ENCODE measurements around the gene ZNF12.

Gene ZNF12

DNA sequence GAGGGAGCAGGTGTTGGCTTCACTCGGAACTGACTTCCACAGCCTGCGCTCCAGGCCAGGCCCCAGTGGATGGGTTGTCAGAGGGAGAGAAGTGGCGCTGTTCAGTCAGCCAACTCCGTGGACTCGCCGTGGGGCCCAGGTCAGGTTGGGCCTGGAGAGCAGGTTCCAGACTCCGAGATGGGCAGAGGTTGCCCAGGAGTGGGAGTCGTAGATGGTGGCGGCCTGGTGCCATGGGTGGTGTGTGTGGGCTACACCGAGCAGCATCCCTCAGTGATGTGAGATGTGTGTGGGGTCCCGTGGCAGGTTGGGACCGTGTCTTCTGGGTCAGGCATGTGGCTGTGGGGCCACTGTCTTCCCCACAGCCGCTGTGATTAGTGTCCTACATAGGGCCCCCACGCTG is 59.2 kb downstream of the ZNF12 start:
- DNase-seq = no peak

DNA sequence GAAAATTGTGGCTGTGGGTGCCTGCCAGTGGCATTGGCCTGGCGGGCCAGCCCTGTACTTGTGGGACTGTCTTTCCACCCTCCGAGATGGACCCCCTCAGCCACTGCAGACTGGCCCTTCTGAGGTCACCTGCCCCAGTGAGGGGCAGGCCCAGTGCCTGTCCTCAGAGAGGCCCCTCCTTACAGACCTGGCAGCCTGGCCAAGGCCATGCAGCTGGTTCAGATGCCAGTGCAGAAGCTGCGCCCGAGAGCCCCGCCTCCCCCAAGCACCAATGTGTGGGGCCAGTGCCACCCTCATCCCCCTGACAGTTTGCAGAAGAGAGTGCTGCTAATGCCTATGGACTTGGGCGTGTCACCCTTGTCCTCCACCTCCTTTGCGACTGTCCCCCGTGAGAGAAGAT is 59.7 kb downstream of the ZNF12 start:
- no peak for DNase-seq

DNA sequence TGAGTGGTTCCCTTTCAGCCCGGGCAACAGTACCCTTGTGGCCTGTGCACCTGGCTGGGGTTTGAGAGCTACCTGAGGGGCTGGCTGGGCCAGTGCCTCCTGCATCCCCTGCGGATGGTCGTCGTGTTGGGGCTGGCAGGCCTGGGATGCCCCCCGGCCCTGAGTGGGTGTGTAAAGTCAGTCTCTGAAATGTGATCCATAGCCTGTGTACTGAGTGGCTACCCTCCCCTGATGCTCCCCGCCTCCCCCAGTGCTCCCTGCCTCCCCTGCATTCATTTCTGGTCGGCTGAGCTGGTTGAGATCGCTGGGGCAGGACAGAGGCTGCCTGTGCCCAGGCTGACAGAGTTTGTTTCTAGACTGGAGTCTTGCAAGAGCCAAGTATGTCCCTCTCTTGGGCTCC is 60.3 kb downstream of the ZNF12 start:
- DNase-seq = no peak

DNA sequence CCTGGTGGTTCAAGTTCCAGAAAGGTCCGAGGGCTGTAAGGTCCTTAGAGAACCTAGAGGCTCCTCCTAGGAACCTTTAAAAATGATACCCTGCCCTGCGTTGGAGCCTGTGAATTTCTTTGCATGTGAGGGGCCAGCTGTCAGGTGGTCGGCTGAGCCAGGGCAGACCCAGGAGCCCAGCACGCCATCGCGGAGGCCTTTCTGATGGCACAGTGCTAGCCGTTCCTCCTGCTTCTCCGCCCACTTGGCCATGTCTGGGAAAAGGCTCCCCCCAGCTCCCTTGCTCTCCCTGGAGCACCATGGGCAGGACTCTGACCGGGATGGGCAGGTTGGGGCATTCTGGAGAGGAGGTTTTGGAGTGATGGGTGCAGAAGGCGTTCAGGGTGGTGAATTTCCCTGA is 62.0 kb downstream of the ZNF12 start:
- DNase-seq = no peak

DNA sequence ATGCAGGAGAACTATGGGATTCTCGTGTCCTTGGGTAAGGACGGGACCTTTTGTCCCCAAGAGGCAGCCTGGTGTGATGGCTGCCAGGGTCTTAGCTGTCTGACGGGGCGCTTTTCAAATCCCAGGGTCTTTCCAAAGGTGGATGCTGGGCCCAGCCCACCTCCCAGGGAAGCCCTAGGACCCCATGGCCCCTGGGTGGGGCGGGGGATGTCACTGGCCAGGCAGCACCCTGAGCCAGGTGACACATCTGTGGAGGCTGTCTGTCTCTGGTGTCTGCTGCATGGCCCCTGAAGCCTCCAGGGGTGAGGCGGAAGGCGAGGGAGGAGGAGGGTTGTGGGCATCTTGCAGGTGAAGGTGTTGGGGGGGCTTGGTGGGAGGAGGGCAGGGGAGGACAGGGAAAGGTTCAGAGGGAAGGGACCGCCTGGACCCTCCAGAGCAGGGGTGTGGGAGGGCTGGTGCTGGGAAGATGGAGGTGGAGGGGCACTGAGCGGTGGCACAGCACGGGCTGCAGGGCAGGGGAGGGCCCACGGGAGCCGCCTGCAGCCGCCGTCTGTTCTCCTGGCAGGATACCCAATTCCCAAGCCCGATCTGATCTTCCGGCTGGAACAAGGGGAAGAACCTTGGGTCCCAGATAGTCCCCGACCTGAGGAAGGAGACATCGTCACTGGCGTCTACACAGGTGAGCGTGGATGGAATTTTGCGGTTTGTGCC is 62.7 kb downstream of the ZNF12 start:
- no peak for DNase-seq

DNA sequence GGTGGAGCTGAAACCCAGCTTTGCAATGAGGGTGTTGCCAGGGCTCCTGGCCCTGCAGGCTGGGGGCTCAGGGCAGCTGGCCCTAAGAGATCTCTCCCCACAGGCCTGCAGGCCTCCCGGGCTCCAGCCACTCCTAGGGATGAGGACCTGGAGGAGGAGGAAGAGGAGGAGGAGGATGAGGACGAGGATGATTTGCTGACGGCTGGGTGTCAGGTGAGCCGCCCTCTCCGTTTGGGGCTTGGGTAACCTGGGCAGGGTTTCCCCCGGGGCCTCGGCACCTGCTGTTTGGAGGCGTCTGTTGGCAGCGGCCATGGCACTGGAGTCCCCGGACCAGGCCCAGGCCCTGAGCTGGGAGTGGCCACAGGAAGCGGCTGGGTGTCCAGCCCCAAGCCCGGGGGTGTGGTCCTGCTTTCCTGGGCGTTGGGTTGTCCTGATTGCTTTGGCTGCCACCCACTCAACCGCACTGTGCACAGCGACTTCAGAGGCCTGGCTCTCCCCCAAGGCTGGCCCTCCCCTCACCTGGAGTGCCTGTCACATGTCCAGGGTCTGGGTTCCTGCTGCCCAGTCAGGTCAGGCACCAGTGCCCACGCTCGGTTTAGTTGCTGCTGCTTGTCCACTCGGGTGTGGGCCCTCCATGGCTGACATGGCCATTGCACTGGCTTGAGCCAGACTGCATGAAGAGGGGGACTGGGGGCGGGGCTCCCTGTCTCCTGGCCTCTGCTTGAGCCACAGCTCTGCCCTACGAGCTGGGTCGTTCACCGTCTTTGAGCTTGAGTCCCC is 63.7 kb downstream of the ZNF12 start:
- no peak for DNase-seq

DNA sequence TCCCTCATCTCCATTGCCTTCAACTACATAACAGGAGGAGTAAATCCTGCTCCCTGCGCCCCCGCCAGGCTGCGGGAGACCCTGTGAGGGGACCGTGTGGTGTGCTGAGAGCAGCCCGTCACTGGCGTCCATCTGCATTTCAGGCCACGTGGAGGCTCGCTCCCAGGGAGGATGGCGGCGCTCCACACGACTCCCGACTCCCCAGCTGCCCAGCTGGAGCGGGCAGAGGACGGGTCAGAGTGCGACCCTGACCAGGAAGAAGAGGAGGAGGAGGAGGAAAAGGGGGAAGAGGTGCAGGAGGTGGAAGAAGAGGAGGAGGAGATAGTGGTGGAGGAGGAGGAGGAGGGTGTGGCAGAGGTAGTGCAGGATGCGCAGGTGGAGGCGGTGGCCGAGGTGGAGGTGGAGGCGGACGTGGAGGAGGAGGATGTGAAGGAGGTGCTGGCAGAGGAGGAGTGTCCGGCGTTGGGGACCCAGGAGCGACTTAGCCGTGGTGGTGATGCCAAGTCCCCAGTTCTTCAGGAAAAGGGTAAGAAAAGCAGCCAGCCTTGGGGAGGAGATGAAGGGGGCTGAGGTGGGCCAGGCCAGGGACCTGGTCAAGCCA is 64.4 kb downstream of the ZNF12 start:
- DNase-seq = no peak

DNA sequence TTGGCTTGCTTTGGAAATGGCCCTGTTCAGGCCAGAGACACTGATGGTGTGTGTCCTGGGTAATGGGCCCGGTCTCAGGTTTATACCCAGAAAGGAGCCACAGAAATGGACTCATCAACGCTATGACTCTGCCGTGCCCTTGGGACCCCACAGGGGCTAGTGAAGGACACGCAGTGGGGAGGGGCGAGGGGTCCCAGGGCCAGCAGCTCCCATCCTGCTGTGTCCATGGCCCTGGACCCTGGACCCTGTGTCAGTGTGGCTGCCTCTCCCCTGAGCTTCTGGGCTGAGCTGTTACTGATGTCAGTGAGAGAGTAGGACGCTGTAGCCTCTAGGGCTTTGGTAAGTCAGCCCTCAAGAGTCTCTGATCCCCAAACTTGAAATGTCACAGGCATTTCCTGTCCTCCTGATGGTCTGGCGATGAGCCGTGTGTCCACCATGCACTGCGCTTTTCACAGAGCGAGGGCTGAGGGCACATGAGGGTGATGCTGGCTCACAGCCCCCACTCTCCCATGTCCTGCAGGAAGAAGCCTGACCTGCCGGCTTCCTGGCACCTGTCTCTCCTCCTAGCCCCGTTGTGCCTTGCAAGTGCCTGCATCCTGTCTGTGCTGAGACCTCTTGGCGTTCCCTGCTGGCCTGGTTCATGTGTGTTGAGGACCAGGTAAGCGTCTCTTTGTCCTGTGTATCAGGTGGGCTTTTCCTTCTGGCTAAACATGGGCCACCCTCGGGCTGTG is 65.3 kb downstream of the ZNF12 start:
- DNase-seq = no peak

DNA sequence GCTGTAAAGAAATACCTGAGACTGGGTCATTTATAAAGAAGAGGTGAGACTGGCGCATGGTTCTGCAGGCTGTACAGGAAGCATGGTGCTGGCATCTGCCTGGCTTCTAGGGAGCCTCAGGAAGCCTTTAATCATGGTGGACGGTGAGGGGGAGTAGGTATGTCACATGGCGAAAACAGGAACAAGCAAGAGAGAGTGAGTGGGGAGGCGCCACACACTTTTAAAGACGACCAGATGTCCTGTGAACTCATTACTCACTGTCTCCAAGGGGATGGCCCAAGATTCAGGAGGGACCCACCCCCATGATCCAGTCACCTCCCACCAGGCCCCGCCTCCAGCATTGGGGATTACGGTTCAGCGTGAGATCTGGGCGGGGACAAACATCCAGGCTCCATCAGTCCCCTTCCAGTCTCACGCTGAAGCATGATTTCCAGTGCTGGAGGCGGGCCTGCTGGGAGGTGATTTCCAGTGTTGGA is 66.5 kb downstream of the ZNF12 start:
- DNase-seq = no peak

DNA sequence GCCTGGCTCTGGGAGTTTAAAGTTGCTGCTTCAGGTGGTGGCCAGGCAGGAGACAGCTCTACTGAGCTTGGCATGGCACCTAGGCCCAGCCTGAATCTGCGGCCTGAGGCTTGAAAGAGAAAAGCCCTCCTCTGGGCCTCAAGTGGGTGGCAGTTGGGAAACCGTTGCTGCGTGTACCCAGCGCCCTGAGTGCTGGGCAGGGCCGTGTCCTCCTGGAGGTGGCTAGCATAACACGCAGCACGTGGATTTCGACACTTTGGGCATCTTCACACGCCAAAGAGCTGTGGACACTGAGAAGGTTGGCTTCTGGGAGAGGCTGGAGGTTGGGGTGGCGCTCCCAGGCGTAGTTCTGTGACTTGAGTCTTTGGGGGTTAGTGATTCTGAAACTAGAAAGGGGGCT is 67.1 kb downstream of the ZNF12 start:
- no peak for DNase-seq

DNA sequence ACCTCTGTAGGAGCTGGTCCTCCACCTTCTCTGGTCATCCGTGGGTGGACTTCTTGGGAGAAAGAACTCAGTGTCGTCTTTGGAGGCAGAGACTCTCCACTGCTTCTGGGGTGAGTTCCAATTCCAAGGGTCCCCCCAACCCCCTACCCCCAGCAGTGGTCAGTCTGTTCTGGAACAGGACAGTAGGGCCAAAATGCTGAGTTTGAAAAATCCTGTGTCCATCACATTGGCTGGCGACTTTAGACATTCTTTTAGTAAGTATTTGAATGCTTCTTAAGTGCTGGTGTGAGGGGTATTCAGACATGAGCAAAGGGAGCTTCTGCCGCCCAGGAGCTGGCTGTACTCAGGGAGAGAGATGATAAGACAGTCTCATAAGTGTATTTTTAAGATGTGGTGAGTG is 67.7 kb downstream of the ZNF12 start:
- no peak for DNase-seq
